Spleen (tissue), 7 donors: ENCODE results near the gene FAM209B.

Experiments
- POLR2A ChIP-seq, 3 donors: fragments of 450-650 bp; IDR thresholded peaks; one replicate each; pipeline ENCODE4 v1.5.1; 2017; ENCODE audit warnings: antibody characterized with exemption in 3 of 3, mild to moderate bottlenecking in 1 of 3
- POLR2AphosphoS5 ChIP-seq, 3 donors: sonication (generic); formaldehyde crosslinking; IDR thresholded peaks; one replicate each; pipeline ENCODE4 v1.5.1; 2017; ENCODE audit warnings: antibody characterized with exemption in 3 of 3
- TF ChIP-seq, protein P1 (sequence below), 11 experiments: fragments of 200-600 bp in 7 of 11; fragments of 450-650 bp in 4 of 11; sonication (generic) in 4 of 11; IDR thresholded peaks in 8 of 11; conservative IDR thresholded peaks in 3 of 11; 1 replicate in 7 of 11; 2 replicates in 4 of 11; pipeline versions ENCODE4 v1.4.0 to v1.8.0; 2016 to 2021; ENCODE audit warnings: antibody characterized with exemption in 11 of 11, inconsistent platforms in 4 of 11, mild to moderate bottlenecking in 1 of 11
- donor health status: DM: no; HTN: no; CAD: no; lungs with moderate emphysema.
- donor health status: DM: no; HTN: no; CAD: no.
- donor health status: DM: no; HTN: no; CAD: no.

DNA sequence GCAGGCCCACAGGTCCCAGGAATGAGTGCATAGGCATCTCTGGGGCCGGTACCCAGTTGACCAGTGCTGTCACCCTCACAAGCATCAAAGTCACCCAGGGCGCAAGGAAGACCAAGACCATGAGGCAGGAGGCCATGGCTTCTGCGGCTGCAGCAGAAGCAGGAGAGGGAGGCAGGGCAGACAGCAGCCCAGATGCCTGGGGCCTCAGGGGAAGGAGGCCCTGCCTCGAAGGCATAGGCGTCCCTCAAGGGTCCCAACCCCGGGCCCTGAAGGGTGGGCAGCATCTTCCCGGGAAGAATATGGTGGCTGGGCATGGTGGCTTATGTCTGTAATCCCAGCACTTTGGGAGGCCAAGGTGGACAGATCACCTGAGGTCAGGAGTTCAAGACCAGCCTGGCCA lies 5.5 kb upstream of the FAM209B start:
- peak in 1 of 3 donors; percentile 9 for TF ChIP-seq POLR2AphosphoS5 (IDR thresholded peaks at IDR 0.05)
- TF ChIP-seq, protein P1, sequence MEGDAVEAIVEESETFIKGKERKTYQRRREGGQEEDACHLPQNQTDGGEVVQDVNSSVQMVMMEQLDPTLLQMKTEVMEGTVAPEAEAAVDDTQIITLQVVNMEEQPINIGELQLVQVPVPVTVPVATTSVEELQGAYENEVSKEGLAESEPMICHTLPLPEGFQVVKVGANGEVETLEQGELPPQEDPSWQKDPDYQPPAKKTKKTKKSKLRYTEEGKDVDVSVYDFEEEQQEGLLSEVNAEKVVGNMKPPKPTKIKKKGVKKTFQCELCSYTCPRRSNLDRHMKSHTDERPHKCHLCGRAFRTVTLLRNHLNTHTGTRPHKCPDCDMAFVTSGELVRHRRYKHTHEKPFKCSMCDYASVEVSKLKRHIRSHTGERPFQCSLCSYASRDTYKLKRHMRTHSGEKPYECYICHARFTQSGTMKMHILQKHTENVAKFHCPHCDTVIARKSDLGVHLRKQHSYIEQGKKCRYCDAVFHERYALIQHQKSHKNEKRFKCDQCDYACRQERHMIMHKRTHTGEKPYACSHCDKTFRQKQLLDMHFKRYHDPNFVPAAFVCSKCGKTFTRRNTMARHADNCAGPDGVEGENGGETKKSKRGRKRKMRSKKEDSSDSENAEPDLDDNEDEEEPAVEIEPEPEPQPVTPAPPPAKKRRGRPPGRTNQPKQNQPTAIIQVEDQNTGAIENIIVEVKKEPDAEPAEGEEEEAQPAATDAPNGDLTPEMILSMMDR (IDR thresholded peaks at IDR 0.05 in 8 of 11, conservative IDR thresholded peaks at IDR 0.05 in 3 of 11) = no peak
- no peak for TF ChIP-seq POLR2A (IDR thresholded peaks at IDR 0.05)
